CD4-positive, alpha-beta T cell treated with Interleukin-2 at 100 ng/mL for 4 hours (primary cell): ENCODE data around the gene MTIF2.
A peak's percentile ranks its signal among the peaks of the same experiment; 100 is the strongest.
"Not testable (repeated sequence)": the region's sequence is repeated elsewhere in the genome, so short reads cannot be mapped to it uniquely, and the experiment has no call there.

Source experiments
- DNase-seq: peaks from one replicate; pipeline ENCODE4 v3.0.0-alpha.2; 2020; ENCODE audit warnings: low spot score

Gene MTIF2, protein sequence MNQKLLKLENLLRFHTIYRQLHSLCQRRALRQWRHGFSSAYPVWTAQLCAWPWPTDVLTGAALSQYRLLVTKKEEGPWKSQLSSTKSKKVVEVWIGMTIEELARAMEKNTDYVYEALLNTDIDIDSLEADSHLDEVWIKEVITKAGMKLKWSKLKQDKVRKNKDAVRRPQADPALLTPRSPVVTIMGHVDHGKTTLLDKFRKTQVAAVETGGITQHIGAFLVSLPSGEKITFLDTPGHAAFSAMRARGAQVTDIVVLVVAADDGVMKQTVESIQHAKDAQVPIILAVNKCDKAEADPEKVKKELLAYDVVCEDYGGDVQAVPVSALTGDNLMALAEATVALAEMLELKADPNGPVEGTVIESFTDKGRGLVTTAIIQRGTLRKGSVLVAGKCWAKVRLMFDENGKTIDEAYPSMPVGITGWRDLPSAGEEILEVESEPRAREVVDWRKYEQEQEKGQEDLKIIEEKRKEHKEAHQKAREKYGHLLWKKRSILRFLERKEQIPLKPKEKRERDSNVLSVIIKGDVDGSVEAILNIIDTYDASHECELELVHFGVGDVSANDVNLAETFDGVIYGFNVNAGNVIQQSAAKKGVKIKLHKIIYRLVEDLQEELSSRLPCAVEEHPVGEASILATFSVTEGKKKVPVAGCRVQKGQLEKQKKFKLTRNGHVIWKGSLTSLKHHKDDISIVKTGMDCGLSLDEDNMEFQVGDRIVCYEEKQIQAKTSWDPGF

DNA sequence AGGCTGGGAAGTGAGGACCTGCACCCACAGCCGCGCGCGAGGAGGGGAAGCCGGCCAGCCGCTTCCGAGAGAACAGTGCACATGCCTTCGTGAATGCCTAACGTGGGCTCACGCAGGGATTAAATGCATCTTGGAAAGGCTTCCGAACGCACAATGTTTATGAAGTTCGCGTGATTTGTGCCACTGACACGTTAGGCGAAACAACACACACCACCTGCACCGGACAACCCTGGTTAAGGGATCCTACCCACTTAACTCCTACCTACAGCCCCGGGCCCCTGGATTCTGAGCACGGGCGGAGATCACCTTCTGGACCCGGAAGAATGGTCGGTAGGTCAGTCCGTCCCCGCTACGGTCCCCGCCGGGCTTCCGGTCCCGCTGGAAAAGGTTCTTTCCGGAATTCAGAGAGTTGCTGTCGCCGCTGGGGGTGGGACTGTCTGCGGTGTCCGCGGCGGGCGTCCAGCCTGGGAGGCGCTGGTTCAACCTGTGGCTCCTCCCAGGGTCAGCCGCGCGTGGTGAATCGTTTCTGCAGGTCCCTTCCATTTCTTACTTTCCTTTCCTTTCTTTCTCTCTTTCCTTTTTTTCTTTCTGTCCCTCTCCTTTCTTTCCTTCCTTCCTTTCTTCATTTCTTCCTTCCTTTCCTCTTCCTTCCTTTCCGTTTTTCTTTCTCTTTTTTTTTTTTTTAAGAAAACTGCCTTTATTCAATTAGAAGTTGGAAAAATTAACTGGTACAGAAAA is at the start of gene MTIF2:
Gene MTIF2, minus strand, starts transcription at position 325 of the 738 bp plus-strand sequence. CDS start 5,373 bp downstream, outside the sequence.
- DNase-seq, result peak; percentile 89

- DNase-seq, result no peak
Measured at GRCh38 chr2:55314985-55315384, 46.0 kb upstream of the MTIF2 start.

DNA sequence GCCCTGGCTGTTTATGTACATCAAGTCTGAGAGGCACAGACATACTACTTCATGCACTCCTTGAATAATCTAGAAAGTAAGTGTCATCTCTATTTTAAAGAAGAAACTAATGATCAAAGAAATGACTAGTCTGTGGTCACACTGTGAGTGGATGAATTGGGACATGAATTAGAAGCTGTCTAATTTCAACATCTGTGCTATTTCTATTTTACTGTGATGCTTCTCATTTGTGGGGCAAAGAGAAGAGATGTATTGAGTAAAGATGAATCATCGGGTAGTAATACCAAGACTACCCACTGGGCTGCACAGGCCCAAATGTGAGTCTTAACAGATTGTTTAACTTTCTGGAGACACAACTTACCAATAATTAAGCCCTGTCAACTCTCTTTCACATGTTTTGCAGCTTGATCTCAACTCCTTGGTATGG is 42.4 kb upstream of the MTIF2 start:
- peak; percentile 11 for DNase-seq

- peak; percentile 22 for DNase-seq
Measured at GRCh38 chr2:55309446-55309845, 40.4 kb upstream of the MTIF2 start.

DNA sequence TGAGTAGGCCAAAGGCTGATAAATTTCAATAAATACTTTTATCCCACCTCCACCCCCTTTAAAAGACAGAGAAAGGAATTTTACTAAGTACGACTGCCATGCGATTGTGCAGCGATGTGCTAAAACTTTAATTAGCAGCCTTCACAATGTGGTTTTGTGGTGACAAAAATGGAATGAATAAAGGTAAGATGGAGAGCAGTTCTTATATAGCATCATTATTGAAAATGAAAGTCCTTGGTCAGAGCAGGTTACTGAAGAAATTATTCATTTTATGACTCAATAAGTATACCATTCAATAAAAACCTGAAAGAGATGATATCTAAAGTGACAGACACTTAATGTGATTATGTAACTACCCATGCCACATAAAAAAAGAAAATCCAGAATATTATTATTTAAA is 33.2 kb upstream of the MTIF2 start:
- no peak for DNase-seq

DNA sequence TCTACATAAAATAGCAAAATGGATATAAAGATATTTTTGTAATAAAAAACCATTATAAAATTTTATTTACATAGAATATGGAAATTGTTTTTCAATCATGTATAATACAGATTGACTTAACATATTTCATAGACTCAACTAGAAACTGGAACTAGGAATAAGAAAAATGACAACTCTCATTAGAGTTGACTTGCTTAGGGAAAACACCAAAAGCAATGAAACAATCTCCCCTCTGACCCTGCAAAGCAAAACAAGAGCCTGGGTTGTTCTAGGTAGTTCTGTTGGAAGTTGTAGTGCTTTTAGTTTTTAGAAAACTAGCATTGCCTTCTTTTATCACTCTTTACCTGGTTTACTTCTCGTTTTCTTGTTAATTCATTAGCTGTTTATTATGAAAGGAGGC is 32.2 kb upstream of the MTIF2 start:
- DNase-seq, result no peak

DNA sequence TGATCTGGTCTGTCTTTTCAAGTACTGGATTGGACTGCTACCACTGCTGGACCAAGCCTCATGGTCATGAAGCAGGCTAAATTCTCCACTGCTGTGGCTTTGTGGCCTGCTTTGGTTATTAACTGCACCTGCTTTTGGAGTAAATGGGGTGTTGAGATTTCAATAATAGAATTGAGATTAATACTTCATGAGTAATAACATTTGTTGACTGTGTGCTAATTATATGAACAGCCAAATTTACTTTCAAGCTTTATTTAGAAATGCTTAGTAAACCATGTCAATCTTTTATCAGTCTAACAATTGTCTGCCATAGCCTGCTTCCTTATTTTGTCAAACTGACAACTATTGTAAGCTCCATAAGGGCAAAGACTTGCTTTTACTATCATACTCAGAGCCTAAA is 27.4 kb upstream of the MTIF2 start:
- DNase-seq, result no peak

DNA sequence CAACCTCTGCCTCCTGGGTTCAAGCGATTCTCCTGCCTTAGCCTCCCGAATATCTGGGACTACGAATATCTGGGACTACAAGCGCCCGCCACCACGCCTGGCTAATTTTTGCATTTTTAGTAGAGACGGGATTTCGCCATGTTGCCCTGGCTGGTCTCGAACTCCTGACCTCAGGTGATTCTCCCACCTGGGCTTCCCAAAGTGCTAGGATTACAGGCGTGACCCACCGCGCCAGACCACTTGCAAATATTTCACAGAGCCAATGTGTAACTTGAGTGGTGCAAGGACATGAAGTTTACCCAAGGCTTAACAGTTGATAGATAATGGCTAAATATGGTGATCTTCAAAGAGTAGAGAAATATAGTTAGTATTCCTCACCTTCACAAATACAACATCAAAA is 14.1 kb upstream of the MTIF2 start:
- DNase-seq, result no peak

- DNase-seq, result peak; percentile 89
Measured at GRCh38 chr2:55282110-55282917, 13.3 kb upstream of the MTIF2 start.

DNA sequence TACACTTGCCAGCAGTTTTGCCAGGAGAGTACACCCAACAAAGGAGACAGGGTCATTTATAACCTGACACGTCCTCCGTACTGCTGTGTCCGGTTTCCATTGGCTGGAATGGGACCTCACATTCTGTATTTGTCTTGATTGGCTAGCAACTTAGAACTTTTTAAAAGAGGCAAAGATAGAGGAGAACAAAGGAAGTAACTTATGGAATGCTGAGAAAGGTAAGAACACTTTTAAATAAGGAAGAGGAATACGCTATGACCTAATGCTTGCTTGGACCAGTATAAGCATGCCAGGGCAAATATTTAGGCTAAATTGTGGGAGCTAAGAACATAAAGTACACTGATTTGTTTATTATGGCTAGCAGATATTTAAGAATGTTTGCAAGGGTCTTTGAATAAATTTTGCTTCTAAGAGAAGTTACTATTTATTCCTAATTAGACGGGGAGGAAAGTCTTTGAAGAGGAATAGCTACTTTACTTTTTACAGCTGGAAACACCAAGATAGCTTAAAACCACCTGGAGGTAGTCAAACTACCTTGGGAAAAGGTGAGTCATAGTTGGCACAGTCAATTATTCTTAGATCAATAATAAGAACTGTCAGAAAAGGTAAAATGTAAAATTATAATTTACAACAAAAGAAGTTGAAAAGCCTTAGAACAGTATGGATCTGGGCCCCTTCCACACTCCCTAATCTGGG is 12.0 kb upstream of the MTIF2 start:
- DNase-seq, result not testable (repeated sequence)

DNA sequence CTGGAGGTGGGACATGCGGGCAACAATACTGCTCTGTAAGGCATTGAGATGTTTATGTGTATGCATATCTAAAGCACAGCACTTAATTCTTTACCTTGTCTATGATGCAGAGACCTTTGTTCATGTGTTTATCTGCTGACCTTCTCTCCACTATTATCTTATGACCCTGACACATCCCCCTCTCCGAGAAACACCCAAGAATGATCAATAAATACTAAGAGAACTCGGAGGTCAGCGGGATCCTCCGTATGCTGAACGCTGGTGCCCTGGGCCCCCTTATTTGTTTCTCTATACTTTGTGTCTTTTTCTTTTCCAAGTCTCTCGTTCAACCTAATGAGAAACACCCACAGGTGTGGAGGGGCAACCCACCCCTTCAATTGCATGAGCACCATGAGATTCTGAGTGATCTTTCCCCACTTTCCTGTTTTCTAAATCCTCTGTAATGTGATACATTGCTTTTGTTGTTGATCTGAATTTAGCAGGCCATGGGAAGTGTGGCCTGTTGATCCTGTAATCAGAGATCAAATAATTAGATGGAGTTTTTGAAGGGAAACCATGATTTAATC is 10.9 kb upstream of the MTIF2 start:
- not testable (repeated sequence) for DNase-seq

GRCh38 chr2:55279214-55279835 is 10.3 kb upstream of the MTIF2 start:
- DNase-seq, result not testable (repeated sequence)

- no peak for DNase-seq
Measured at GRCh38 chr2:55277310-55277709, 8.3 kb upstream of the MTIF2 start.

GRCh38 chr2:55274346-55274745 is 5.3 kb upstream of the MTIF2 start:
- not testable (repeated sequence) for DNase-seq

DNA sequence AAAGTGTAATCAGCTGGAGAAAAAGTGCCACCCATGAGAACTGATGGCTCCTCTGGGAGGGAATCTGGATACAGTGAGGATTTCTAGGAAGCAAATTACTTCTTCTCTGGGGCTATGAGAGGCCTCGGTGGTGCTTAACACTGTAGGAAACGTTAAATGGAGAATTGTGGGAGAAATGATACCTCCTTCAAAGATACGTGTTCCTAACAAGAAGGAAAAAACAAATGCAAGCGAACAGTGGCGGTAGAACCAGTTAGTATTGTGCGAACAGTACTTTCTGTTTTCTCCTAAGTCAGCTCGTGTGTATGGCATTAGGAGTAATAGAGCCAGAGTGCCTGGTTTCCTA is 587 bp upstream of the MTIF2 start:
- no peak for DNase-seq

DNA sequence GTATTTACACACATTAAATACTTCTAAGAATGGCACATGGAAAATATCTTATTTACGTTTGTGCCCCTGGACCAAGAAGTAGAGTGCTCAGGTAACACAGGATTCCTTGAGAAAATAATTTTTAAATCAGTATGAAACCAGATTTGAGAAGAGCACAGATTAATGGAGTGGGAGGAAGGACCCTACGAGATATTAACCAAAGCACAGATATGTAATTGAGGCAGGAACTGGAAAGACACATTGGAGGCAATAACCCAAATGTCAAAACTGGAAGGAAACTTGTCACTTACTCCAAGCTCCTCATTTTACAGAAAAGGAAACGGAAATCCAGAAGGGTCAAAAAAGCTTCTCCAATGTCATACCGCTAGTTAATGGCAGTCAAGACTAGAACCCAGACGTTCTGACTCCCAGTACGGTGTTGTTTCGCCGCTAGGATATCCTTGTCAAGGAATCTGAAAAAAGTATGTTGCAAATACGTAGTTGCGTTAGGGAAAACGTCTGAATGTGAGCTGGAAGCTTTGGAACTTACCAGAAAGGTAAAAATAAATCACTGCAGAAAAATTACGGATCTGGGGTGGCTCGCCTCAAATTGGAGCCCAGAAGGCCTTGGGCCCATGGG is 634 bp downstream of the MTIF2 start:
- DNase-seq, result peak; percentile 2

- DNase-seq, result not testable (repeated sequence)
Measured at GRCh38 chr2:55259586-55259985, 9.4 kb downstream of the MTIF2 start.

DNA sequence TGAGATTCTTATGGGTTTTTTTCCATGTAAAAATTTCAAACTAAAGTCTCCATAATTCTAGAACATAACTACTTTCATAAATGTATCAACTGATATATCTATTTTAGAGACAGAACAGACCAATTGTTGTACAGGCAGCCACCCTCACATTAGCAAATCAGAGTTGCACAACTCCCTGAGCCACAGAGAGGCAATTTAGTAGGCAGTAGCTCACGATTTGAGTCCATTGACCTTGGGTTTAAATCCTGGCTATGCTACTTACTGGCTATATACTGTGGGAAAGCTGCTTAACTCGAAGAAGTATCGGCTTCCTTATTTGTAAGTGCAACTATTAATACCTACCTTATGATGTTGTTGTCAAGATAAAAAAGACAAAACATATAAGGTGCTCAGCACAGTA is 16.2 kb downstream of the MTIF2 start:
- no peak for DNase-seq

DNA sequence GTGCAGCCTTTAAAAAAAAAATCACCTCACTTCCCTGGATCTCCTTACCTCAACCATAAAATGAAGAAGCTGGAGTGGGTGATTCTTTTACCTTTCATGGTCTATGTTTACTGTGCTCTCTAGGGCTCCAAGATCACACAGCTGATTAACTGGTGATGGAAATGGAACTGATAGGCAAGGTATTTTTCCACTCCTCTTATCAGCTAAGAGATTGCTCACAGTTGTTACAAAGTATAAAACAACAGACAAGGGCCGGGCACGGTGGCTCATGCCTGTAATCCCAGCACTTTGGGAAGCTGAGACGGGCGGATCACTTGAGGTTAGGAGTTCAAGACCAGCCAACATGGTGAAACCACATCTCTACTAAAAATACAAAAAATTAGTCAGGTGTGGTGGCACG is 22.0 kb downstream of the MTIF2 start:
- DNase-seq, result no peak

DNA sequence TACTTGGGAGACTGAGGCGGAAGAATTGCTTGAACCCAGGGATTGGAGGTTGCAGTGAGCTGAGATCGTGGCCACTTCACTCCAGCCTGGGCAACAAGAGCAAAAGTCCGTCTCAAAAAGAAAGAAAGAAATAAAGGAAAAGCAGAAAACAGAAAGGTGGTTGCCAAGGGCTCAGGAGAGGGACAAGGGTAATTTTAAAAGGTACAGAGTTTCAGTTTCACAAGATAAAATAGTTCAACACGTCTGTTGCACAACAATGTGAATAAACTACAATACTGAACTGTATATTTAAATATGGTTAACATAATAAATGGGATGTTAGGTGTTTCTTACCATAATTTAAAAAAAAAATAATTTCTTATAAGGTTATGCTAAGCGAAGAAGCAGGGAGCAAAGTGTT is 23.6 kb downstream of the MTIF2 start:
- no peak for DNase-seq
